PFSK-1 (cell line): ENCODE measurements around the gene IGSF9.

ENCODE experiments used
- FOXP2 ChIP-seq: optimal IDR thresholded peaks from 2 replicates; pipeline ENCODE3; 2011; ENCODE audit warnings: borderline replicate concordance, control low read depth, inconsistent platforms; ENCODE audit not compliant: insufficient read depth; ENCODE audit errors: extremely low read length, extremely low read depth
- POLR2AphosphoS5 ChIP-seq: IDR thresholded peaks from 2 replicates; pipeline ENCODE4 v1.6.1; 2012; ENCODE audit warnings: low read depth, mild to moderate bottlenecking, control low read depth, low read length, moderate library complexity
- REST ChIP-seq, 2 experiments: IDR thresholded peaks; 2 replicates each; pipeline versions ENCODE4 v1.6.1 to v1.8.0; 2011 to 2012; ENCODE audit warnings: low read depth in 2 of 2, low read length in 2 of 2, control low read depth in 1 of 2, inconsistent platforms in 1 of 2, mild to moderate bottlenecking in 1 of 2, moderate library complexity in 1 of 2; ENCODE audit not compliant: insufficient read depth in 1 of 2
- SIN3A ChIP-seq: IDR thresholded peaks from 2 replicates; pipeline ENCODE4 v1.6.1; 2012; ENCODE audit warnings: mild to moderate bottlenecking, low read length, moderate library complexity, borderline replicate concordance; ENCODE audit not compliant: insufficient read depth
- TAF1 ChIP-seq: IDR thresholded peaks from 2 replicates; pipeline ENCODE4 v1.6.1; 2012; ENCODE audit warnings: low read length, control low read depth, borderline replicate concordance; ENCODE audit not compliant: insufficient read depth

Gene IGSF9

DNA sequence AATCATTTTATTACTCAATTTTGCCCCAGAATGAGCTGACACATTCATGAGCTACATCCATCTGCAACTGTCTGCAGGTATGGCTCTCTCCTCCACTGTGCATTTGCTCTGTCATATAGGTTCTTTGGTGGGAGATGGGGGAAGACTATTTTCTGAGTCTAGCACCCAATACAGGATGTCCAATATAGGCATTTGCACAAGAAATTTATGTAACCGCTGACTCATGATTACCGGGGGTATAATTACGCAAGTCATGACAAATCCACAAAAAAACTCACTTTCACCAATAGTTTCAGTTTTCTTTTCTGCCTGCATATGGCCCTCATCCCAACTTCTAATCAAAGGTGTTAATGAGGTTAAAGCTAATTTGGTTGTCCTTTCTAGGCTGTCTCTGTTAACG is 65.4 kb downstream of the IGSF9 start:
- TF ChIP-seq FOXP2 (no peak), TAF1 (no peak), POLR2AphosphoS5 (no peak), SIN3A (no peak), REST (IDR thresholded peaks at IDR 0.05; ENCODE audit: insufficient read depth in 1 of 2, low read depth in 2 of 2, low read length in 2 of 2) (no peak)

GRCh38 chr1:159879136-159879535 is 66.3 kb downstream of the IGSF9 start:
- no peak for TF ChIP-seq TAF1
- no peak for TF ChIP-seq REST (IDR thresholded peaks at IDR 0.05; ENCODE audit: insufficient read depth in 1 of 2, low read depth in 2 of 2, low read length in 2 of 2)
- no peak for TF ChIP-seq FOXP2
- no peak for TF ChIP-seq POLR2AphosphoS5

DNA sequence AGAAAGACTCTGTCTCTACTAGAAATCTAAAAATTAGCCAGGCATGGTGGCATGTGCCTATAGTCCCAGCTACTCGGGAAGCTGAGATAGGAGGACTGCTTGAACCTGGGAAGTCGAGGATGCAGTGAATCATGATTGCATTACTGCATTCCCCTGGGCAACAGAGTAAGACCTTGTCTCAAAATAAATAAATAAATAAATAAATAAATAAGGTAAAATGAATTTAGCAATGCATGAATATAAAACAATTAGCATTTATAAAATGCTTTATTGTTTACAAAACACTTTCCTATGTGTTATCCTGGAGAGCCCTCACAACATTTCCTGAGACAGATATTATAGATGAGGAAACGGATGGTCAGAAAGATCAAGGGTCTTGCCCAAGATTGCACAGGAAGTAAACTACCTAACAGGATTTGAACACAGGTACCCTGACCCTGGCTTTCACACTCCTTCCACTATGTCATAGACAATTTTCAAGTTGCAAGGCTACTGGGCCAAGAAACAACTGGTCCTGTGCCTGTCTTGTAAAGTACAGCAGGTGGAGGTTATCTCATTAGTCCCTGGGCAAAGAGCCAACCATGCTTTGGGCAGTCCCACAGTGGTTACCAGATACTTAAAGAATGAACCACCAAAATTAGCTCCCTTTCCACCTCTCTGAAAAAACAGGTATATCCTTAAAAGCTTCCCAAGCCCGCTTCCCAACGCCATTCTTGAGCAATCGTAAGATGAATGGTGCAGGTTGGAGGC is 67.5 kb downstream of the IGSF9 start:
- TF ChIP-seq TAF1 (no peak), POLR2AphosphoS5 (no peak), FOXP2 (no peak), SIN3A (no peak), REST (IDR thresholded peaks at IDR 0.05; ENCODE audit: insufficient read depth in 1 of 2, low read depth in 2 of 2, low read length in 2 of 2) (no peak)
